Fibroblast of mammary gland (primary cell): ENCODE data around the gene TXNRD3.

ENCODE experiments used
- DNase-seq: peaks from one replicate; pipeline ENCODE4 v3.0.0-alpha.2; 2010; ENCODE audit warnings: low read depth
- H3K4me3 ChIP-seq: 2 replicates; pipeline ENCODE4 v1.5.1; 2011; ENCODE audit warnings: low read depth, mild to moderate bottlenecking, low read length, moderate library complexity; ENCODE audit not compliant: control insufficient read depth
- CTCF ChIP-seq: conservative IDR thresholded peaks from 2 replicates; pipeline ENCODE4 v1.5.1; 2011; ENCODE audit warnings: low read depth, low read length, inconsistent platforms; ENCODE audit not compliant: control insufficient read depth, insufficient read depth

Gene TXNRD3

GRCh38 chr3:126659915-126660886, 5.3 kb upstream of the TXNRD3 start:
- peak; percentile 16 for DNase-seq
- TF ChIP-seq CTCF, result peak; percentile 32
- H3K4me3 ChIP-seq, result no peak overlapping the region

GRCh38 chr3:126658584-126658983, 3.7 kb upstream of the TXNRD3 start:
- DNase-seq, result no peak
- no peak for TF ChIP-seq CTCF

GRCh38 chr3:126657901-126658300, 3.0 kb upstream of the TXNRD3 start:
- no peak for TF ChIP-seq CTCF
- no peak overlapping the region for H3K4me3 ChIP-seq
- no peak for DNase-seq

More at GRCh38 chr3:126658584-126658983, 3.7 kb upstream of the TXNRD3 start:
- no peak overlapping the region for H3K4me3 ChIP-seq

- no peak for DNase-seq
- H3K4me3 ChIP-seq, result no peak overlapping the region
- no peak for TF ChIP-seq CTCF
Observed at GRCh38 chr3:126656371-126657134, 1.6 kb upstream of the TXNRD3 start.

DNA sequence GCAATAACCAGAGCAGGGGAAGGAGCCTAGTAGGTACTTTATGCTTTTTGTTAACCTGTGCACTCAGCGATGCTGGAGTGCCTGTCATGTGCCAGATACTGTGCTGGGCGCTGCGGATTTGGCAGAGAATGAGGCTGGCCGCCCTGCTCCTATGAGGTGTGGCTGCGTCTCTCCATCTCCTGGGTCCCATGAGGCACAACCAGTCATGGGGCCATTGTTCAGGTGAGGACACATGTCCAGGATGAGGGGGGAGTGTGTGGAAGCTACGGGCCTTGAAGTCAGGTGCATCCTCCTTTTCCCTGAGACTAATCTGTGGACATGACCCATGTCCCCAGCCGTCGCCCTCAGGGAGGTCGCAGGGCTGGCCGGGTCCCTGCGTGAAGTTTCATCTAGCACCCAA, 963 bp upstream of the TXNRD3 start:
- no peak for DNase-seq
- TF ChIP-seq CTCF, result no peak
- no peak overlapping the region for H3K4me3 ChIP-seq

- no peak overlapping the region for H3K4me3 ChIP-seq
- no peak for TF ChIP-seq CTCF
- no peak for DNase-seq
Observed at GRCh38 chr3:126649556-126650092, 5.3 kb downstream of the TXNRD3 start.
